SK-N-SH (cell line): ENCODE results near the gene FOS. TPM values are rescaled to one million over a fixed set of nuclear protein-coding genes. Genes with fewer than 3 reads are reported as not detected.

Source experiments
- CTCF ChIA-PET: fragments of 300-600, 350-600 bp; formaldehyde crosslinking; extraction: SDS; loops from one replicate; lab custom pipeline; 2021; lab: Yijun Ruan, JAX
- POLR2A ChIA-PET: fragments of 350-600 bp; sonication (Branson Sonifier 250); formaldehyde crosslinking; extraction: SDS; loops from one replicate; lab custom pipeline; 2020; ENCODE audit warnings: antibody characterized with exemption, inconsistent platforms; lab: Yijun Ruan, JAX
- DNase-seq: peaks from one replicate; pipeline ENCODE4 v3.0.0; 2012
- H2AFZ ChIP-seq: fragments of 200-600 bp; sonication (generic); 2 replicates; pipeline ENCODE4 v1.8.1; 2016; ENCODE audit warnings: antibody characterized with exemption, mild to moderate bottlenecking, low read depth
- H3F3A ChIP-seq: fragments of 200-600 bp; sonication (generic); replicated peaks from 2 replicates; pipeline ENCODE3; 2016; ENCODE audit warnings: antibody characterized with exemption, mild to moderate bottlenecking; ENCODE audit not compliant: insufficient read depth
- H3K27ac ChIP-seq, 2 experiments: fragments of 200-500 bp in 1 of 2; fragments of 200-600 bp in 1 of 2; sonication (Bioruptor generic) in 1 of 2; sonication (generic), shearing (Covaris generic) in 1 of 2; 2 replicates each; pipeline versions ENCODE4 v1.5.1 to v1.6.1; 2014 to 2016; ENCODE audit warnings: low read depth in 2 of 2, inconsistent platforms in 1 of 2, low read length in 1 of 2, mild to moderate bottlenecking in 1 of 2, mixed read lengths in 1 of 2
- H3K27me3 ChIP-seq: fragments of 200-600 bp; sonication (generic), shearing (Covaris generic); 2 replicates; pipeline ENCODE4 v1.6.1; 2016; ENCODE audit warnings: mixed run types; ENCODE audit not compliant: insufficient read depth
- H3K36me3 ChIP-seq, 2 experiments: fragments of 200-500 bp in 1 of 2; fragments of 200-600 bp in 1 of 2; sonication (Bioruptor generic) in 1 of 2; sonication (generic) in 1 of 2; replicated peaks in 1 of 2; 2 replicates each; pipeline versions ENCODE3 to v1.5.1; 2014 to 2016; ENCODE audit warnings: low read length in 1 of 2, mild to moderate bottlenecking in 1 of 2; ENCODE audit not compliant: insufficient read depth in 2 of 2, control insufficient read depth in 1 of 2
- H3K4me1 ChIP-seq, 2 experiments: fragments of 200-500 bp in 1 of 2; fragments of 200-600 bp in 1 of 2; sonication (Bioruptor generic) in 1 of 2; sonication (generic), shearing (Covaris generic) in 1 of 2; 2 replicates each; pipeline versions ENCODE4 v1.5.1 to v1.6.1; 2014 to 2016; ENCODE audit warnings: low read depth in 1 of 2, low read length in 1 of 2, mixed run types in 1 of 2; ENCODE audit not compliant: insufficient read depth in 2 of 2, control insufficient read depth in 1 of 2
- H3K4me2 ChIP-seq: fragments of 200-600 bp; sonication (generic), shearing (Covaris generic); 2 replicates; pipeline ENCODE4 v1.6.1; 2017; ENCODE audit warnings: mixed run types
- H3K4me3 ChIP-seq, 2 experiments: fragments of 200-500 bp in 1 of 2; fragments of 200-600 bp in 1 of 2; sonication (Bioruptor generic) in 1 of 2; sonication (generic), shearing (Covaris generic) in 1 of 2; 2 replicates each; pipeline versions ENCODE4 v1.5.1 to v1.8.1; 2014 to 2016; ENCODE audit warnings: low read depth in 2 of 2, inconsistent platforms in 1 of 2, low read length in 1 of 2, mild to moderate bottlenecking in 1 of 2, mixed read lengths in 1 of 2, moderate library complexity in 1 of 2
- H3K79me2 ChIP-seq: fragments of 200-600 bp; sonication (generic); 2 replicates; pipeline ENCODE4 v1.8.1; 2017; ENCODE audit warnings: mild to moderate bottlenecking; ENCODE audit not compliant: insufficient read depth
- H3K9ac ChIP-seq: fragments of 200-600 bp; sonication (generic); 2 replicates; pipeline ENCODE4 v1.6.1; 2017; ENCODE audit warnings: mixed run types
- H3K9me2 ChIP-seq: fragments of 200-600 bp; sonication (generic); 2 replicates; pipeline ENCODE4 v1.6.1; 2017; ENCODE audit warnings: mixed run types
- H3K9me3 ChIP-seq: fragments of 200-600 bp; sonication (generic); 2 replicates; pipeline ENCODE4 v1.6.1; 2017; ENCODE audit warnings: mixed run types, mild to moderate bottlenecking, moderate library complexity
- H4K20me1 ChIP-seq: fragments of 200-600 bp; sonication (generic); 2 replicates; pipeline ENCODE4 v1.6.1; 2017; ENCODE audit warnings: mild to moderate bottlenecking, mixed run types; ENCODE audit not compliant: insufficient read depth
- CHD2 ChIP-seq: fragments of 150-350 bp; IDR thresholded peaks from 2 replicates; pipeline ENCODE4 v1.6.1; 2018; ENCODE audit warnings: low read length; ENCODE audit not compliant: partially characterized antibody
- CTCF ChIP-seq: fragments of 200-600 bp; sonication (generic); IDR thresholded peaks from 2 replicates; pipeline ENCODE4 v1.6.1; 2017; ENCODE audit warnings: antibody characterized with exemption, mild to moderate bottlenecking, moderate library complexity
- GATA2 ChIP-seq: sonication (generic); formaldehyde crosslinking; IDR thresholded peaks from 2 replicates; pipeline ENCODE4 v1.5.0; 2020; ENCODE audit warnings: mild to moderate bottlenecking, missing genetic modification reagents
- IRF3 ChIP-seq: fragments of 150-350 bp; IDR thresholded peaks from 2 replicates; pipeline ENCODE4 v1.6.1; 2016; ENCODE audit warnings: mild to moderate bottlenecking, low read depth, low read length
- JUND ChIP-seq: IDR thresholded peaks from 2 replicates; pipeline ENCODE4 v1.4.0; 2012
- MEF2A ChIP-seq: IDR thresholded peaks from 2 replicates; pipeline ENCODE4 v1.4.0; 2012; ENCODE audit warnings: low read depth, borderline replicate concordance
- RAD21 ChIP-seq: IDR thresholded peaks from 2 replicates; pipeline ENCODE4 v1.6.1; 2012; ENCODE audit warnings: mild to moderate bottlenecking, low read length
- RCOR1 ChIP-seq: fragments of 150-350 bp; IDR thresholded peaks from 2 replicates; pipeline ENCODE4 v1.6.1; 2017; ENCODE audit warnings: antibody characterized with exemption, low read length
- RFX5 ChIP-seq: IDR thresholded peaks from 2 replicates; pipeline ENCODE4 v1.6.1; 2012; ENCODE audit warnings: mild to moderate bottlenecking, improper control_type of control experiment, low read length
- RXRA ChIP-seq: IDR thresholded peaks from 2 replicates; pipeline ENCODE4 v1.4.0; 2012; ENCODE audit warnings: low read depth, mild to moderate bottlenecking, borderline replicate concordance
- TAF1 ChIP-seq: IDR thresholded peaks from 2 replicates; pipeline ENCODE4 v1.6.1; 2012; ENCODE audit warnings: low read depth, mild to moderate bottlenecking, low read length, moderate library complexity, borderline replicate concordance
- WGBS: methylation state at CpG from one replicate; pipeline ENCODE4 v1.1.6; 2017; ENCODE audit warnings: low lambda C conversion rate; 5-methylcytosine and 5-hydroxymethylcytosine counted together
- polyA plus RNA-seq, 3 experiments: library from polyadenylated mRNA; depleted of rRNA; stranded (reverse); fragments of >200 nt; gene quantifications; 2 replicates each; pipeline ENCODE4 v1.2.3, GENCODE V29; 2012

The FOS gene
- polyA plus RNA-seq, 1 of the 3 experiments (the other 2 are of a cell fraction), result 309 TPM

- no peak for TF ChIP-seq CHD2
- H3K4me2 ChIP-seq, result no peak overlapping the region
- H4K20me1 ChIP-seq, result no peaks in the 10 kb centered on the region
- WGBS, result 71% methylated on average over 8 of the region's 8 CpGs
- no peaks in the 10 kb centered on the region for H3K79me2 ChIP-seq
- ChIA-PET CTCF (interaction anchor here (1.1 to 15.1 kb wide), 7 partner anchors 9 to 190 kb away, joined by 3 to 237 read pairs (median 9); partner anchors contain the start of gene NEK9), POLR2A (no interaction called here)
- no peaks in the 10 kb centered on the region for H3K9me2 ChIP-seq
- no peaks in the 10 kb centered on the region for H3K27me3 ChIP-seq
- no peaks in the 10 kb centered on the region for H3F3A ChIP-seq
- no peak overlapping the region for H3K9ac ChIP-seq
- no peak overlapping the region for H2AFZ ChIP-seq
- no peaks in the 10 kb centered on the region for H3K9me3 ChIP-seq
- no peak overlapping the region for H3K4me3 ChIP-seq
- no peaks in the 10 kb centered on the region for H3K36me3 ChIP-seq
- no peak overlapping the region for H3K27ac ChIP-seq
- DNase-seq, result no peak
- H3K4me1 ChIP-seq, result peaks cover 0 to 13% of the 10 kb centered on the region in 2 experiments; a peak in 1 of 4 replicates
Observed at GRCh38 chr14:75299059-75299458, 20.4 kb downstream of the FOS start.

GRCh38 chr14:75299576-75299975 is 20.9 kb downstream of the FOS start:
- WGBS, result 11% methylated on average over 1 of the region's 1 CpG
- POLR2A ChIA-PET, result no interaction called here
- no peaks in the 10 kb centered on the region for H3K27me3 ChIP-seq

More at GRCh38 chr14:75299576-75299975, 20.9 kb downstream of the FOS start:
- H3K4me3 ChIP-seq, result no peak overlapping the region
- no peak overlapping the region for H3K27ac ChIP-seq
- CTCF ChIA-PET, result interaction anchor here (1.3 to 15.1 kb wide), 3 partner anchors 124 to 189 kb away, joined by 3 to 237 read pairs (median 9); partner anchors contain the start of gene NEK9
- no peak overlapping the region for H2AFZ ChIP-seq
- H3K4me1 ChIP-seq, result peaks cover 0 to 13% of the 10 kb centered on the region in 2 experiments; a peak in 1 of 4 replicates
- no peaks in the 10 kb centered on the region for H3K79me2 ChIP-seq
- no peaks in the 10 kb centered on the region for H3K36me3 ChIP-seq
- H3K9me2 ChIP-seq, result no peaks in the 10 kb centered on the region
- no peak for DNase-seq
- TF ChIP-seq JUND (no peak), MEF2A (no peak), CHD2 (no peak), IRF3 (no peak), CTCF (no peak), RFX5 (no peak), RXRA (no peak), RCOR1 (no peak), GATA2 (CRISPR knock-in tag) (no peak), TAF1 (no peak), RAD21 (no peak)
- no peak overlapping the region for H3K4me2 ChIP-seq
- H4K20me1 ChIP-seq, result no peaks in the 10 kb centered on the region
- H3K9me3 ChIP-seq, result no peaks in the 10 kb centered on the region
- no peaks in the 10 kb centered on the region for H3F3A ChIP-seq
- H3K9ac ChIP-seq, result no peak overlapping the region
